GM12891 (cell line): ENCODE results near the gene PFN2.

Experiments used
- POLR2A ChIP-seq: IDR thresholded peaks from 2 replicates; pipeline ENCODE4 v1.6.1; 2011; ENCODE audit warnings: low read depth, low read length, control low read depth
- POLR2AphosphoS5 ChIP-seq: IDR thresholded peaks from 2 replicates; pipeline ENCODE4 v1.6.1; 2011; ENCODE audit warnings: low read depth, low read length, control low read depth

DNA sequence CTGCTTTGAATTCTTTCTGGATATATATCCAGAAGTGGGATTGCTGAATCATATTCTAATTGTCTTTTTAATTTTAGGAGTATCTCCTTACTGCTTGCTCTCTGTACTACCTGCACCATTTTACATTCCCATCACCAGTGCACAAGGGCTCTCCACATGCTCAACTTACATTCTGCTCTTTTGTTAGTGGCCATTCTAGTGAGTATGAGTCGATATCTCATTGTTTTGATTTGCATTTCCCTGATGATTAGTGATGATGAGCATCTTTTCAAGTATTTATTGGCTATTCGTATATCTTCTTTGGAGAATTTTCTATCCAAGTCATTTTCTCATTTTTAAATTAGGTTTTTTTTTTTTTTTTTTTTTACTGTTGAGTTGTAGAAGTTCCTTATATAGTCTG is 29.5 kb downstream of the PFN2 start:
- no peak for TF ChIP-seq POLR2A
- TF ChIP-seq POLR2AphosphoS5, result no peak
